IMR-90 (cell line): ENCODE measurements around the gene PVALEF.

Experiments
- BHLHE40 ChIP-seq: fragments of 150-350 bp; IDR thresholded peaks from 2 replicates; pipeline ENCODE4 v1.6.1; 2016; ENCODE audit warnings: mild to moderate bottlenecking, low read depth, low read length
- CEBPB ChIP-seq: IDR thresholded peaks from 2 replicates; pipeline ENCODE4 v1.6.1; 2012; ENCODE audit warnings: low read depth, low read length, improper control_type of control experiment
- MXI1 ChIP-seq: IDR thresholded peaks from 2 replicates; pipeline ENCODE4 v1.6.1; 2012; ENCODE audit warnings: low read depth, mild to moderate bottlenecking, low read length, moderate library complexity, borderline replicate concordance
- POLR2A ChIP-seq: IDR thresholded peaks from 2 replicates; pipeline ENCODE4 v1.6.1; 2012; ENCODE audit warnings: mild to moderate bottlenecking, low read depth, low read length
- RAD21 ChIP-seq: IDR thresholded peaks from 2 replicates; pipeline ENCODE4 v1.6.1; 2012; ENCODE audit warnings: low read length, improper control_type of control experiment
- RCOR1 ChIP-seq: IDR thresholded peaks from 2 replicates; pipeline ENCODE4 v1.6.1; 2012; ENCODE audit warnings: mild to moderate bottlenecking, low read length, improper control_type of control experiment; ENCODE audit not compliant: insufficient replicate concordance
- SMC3 ChIP-seq: fragments of 150-350 bp; IDR thresholded peaks from 2 replicates; pipeline ENCODE4 v1.6.1; 2016; ENCODE audit warnings: low read depth, mild to moderate bottlenecking, antibody characterized with exemption, low read length, moderate library complexity
- TF ChIP-seq, protein P1 (sequence below): conservative IDR thresholded peaks from 2 replicates; pipeline ENCODE4 v1.5.1; 2012; ENCODE audit warnings: mild to moderate bottlenecking, low read depth, low read length, improper control_type of control experiment

DNA sequence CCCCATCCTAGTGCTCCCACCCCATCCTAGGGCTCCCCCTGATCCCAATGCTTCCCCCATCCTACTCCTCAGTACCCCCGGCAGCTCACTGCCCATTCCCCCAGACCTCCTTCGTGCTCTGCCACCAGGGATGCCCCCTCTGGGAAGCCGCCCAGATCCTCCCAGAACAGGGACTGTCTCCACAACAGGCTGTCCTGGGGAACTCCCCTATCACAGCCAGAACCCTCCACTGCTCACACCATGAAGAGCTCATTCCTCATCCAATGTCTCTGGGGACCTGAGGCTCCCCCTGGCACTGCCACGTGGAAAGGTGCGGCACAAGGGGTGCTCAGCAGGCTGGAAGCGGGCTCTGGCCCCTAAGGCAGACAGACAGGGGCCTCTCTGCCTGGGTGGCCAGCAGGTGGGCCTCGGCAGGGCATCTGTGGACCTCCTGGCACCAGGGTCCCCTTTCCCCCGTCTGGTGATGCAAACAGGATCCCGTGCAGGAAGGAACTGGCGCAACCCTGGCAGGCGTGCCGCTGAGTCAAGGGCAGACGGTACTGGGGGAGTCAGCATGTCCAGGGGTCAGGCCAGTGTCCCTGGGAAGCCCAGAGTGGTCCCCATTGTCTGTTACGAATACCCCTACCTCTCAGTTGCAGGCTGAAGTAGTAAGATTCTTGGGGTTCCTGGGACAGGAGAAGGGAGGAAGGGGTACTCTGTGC, 14.8 kb upstream of the PVALEF start:
- TF ChIP-seq, protein P1, sequence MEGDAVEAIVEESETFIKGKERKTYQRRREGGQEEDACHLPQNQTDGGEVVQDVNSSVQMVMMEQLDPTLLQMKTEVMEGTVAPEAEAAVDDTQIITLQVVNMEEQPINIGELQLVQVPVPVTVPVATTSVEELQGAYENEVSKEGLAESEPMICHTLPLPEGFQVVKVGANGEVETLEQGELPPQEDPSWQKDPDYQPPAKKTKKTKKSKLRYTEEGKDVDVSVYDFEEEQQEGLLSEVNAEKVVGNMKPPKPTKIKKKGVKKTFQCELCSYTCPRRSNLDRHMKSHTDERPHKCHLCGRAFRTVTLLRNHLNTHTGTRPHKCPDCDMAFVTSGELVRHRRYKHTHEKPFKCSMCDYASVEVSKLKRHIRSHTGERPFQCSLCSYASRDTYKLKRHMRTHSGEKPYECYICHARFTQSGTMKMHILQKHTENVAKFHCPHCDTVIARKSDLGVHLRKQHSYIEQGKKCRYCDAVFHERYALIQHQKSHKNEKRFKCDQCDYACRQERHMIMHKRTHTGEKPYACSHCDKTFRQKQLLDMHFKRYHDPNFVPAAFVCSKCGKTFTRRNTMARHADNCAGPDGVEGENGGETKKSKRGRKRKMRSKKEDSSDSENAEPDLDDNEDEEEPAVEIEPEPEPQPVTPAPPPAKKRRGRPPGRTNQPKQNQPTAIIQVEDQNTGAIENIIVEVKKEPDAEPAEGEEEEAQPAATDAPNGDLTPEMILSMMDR: no peak
- TF ChIP-seq RAD21: no peak
- TF ChIP-seq CEBPB: no peak
- TF ChIP-seq MXI1: no peak
- no peak for TF ChIP-seq POLR2A
- TF ChIP-seq RCOR1: no peak
- no peak for TF ChIP-seq BHLHE40
- TF ChIP-seq SMC3: no peak
